Left lung (tissue), 14 donors: Measurements from ENCODE around the gene CDH10. TPM values are rescaled to one million over a fixed set of nuclear protein-coding genes. Genes with fewer than 3 reads are reported as not detected.

Source experiments
- ATAC-seq: fragments of 200-7000 bp; cut with Tn5 transposase; one replicate; pipeline ENCODE4 v1.9.1; 2020; ENCODE audit warnings: moderate library complexity
- DNase-seq, 4 donors: peaks; one replicate each; pipeline ENCODE4 v3.0.0-alpha.2; 2013 to 2020
- H3K27ac ChIP-seq, 2 donors: fragments of 200-600 bp; sonication (generic) in 1 of 2; one replicate each; pipeline versions ENCODE4 v1.5.0 to v1.8.0; 2020 to 2021
- H3K27me3 ChIP-seq, 2 donors: fragments of 200-600 bp; sonication (generic) in 1 of 2; one replicate each; pipeline versions ENCODE4 v1.5.0 to v1.8.0; 2020 to 2021
- H3K36me3 ChIP-seq, 2 donors: fragments of 200-600 bp; sonication (generic) in 1 of 2; one replicate each; pipeline versions ENCODE4 v1.5.0 to v1.8.0; 2020 to 2021
- H3K4me1 ChIP-seq, 2 donors: fragments of 200-600 bp; one replicate each; pipeline ENCODE4 v1.8.0; 2021
- H3K4me3 ChIP-seq, 2 donors: fragments of 200-600 bp; sonication (generic) in 1 of 2; one replicate each; pipeline versions ENCODE4 v1.5.0 to v1.8.0; 2020 to 2021; ENCODE audit warnings: mild to moderate bottlenecking in 1 of 2
- H3K9me3 ChIP-seq, 2 donors: fragments of 200-600 bp; sonication (generic) in 1 of 2; one replicate each; pipeline versions ENCODE4 v1.5.0 to v1.8.0; 2020 to 2021
- CTCF ChIP-seq, 2 donors: fragments of 200-600 bp; sonication (generic) in 1 of 2; IDR thresholded peaks; one replicate each; pipeline versions ENCODE4 v1.5.0 to v1.8.0; 2021; ENCODE audit warnings: antibody characterized with exemption in 2 of 2
- intact Hi-C, 2 donors: fragments of 100-400 bp; cut with DNase I; formaldehyde crosslinking; loops; one replicate each; pipeline versions ENCODE4 v1.11.2 to v1.14.2; 2022
- long read RNA-seq, 12 donors: library from polyadenylated mRNA in 2 of 12; unstranded in 2 of 12; transcript quantifications; one replicate each; pipeline ENCODE4 v2.0.0 and lab custom pipeline, GENCODE V29; 2019 to 2026
- polyA plus RNA-seq, 6 donors: library from polyadenylated mRNA; unstranded; fragments of 120-200 nt; gene quantifications; one replicate each; pipeline ENCODE4 v1.2.1, GENCODE V29; 2013; ENCODE audit not compliant: insufficient read length in 6 of 6
- total RNA-seq, 2 donors: library from RNA; stranded (reverse); fragmentation: NEBNext Ultra II Directional; extraction: Animal tissue kit (Norgen Biotek cat#: 25700); gene quantifications; one replicate each; pipeline ENCODE4 v1.2.1, GENCODE V29; 2021
- donor health status: DM: no; HTN: yes; CAD: no.
- donor health status: DM: no; HTN: no; CAD: no.

Gene CDH10
- total RNA-seq (under 1 TPM; 0.21 to 0.23 TPM), polyA plus RNA-seq (1 to 10 TPM; 1.4 to 3.9 (median 1.8) TPM)
- long read RNA-seq, donor 1, partial matches to known transcripts = 0 of 1 reads
- long read RNA-seq, donor 1, other reads (novel, unspliced or antisense) = 0 of 1 reads
- long read RNA-seq, donor 2 = 0 reads
- long read RNA-seq, donor 3, partial matches to known transcripts = 0 of 1 reads
- long read RNA-seq, donor 3, other reads (novel, unspliced or antisense) = 0 of 1 reads
- long read RNA-seq, donor 4 = 0 reads
- long read RNA-seq, donor 5 = 0 reads
- long read RNA-seq, donor 6, partial matches to known transcripts = 0 of 1 reads
- long read RNA-seq, donor 6, other reads (novel, unspliced or antisense) = 0 of 1 reads
- long read RNA-seq, donor 7 = 0 reads
- long read RNA-seq, donor 8 = 0 reads
- long read RNA-seq, donor 9 = 0 reads
- long read RNA-seq, donor 10 = 0 reads
- long read RNA-seq, donor 11, transcript CDH10-201 (12 exons, 3,438 nt) = major isoform, 5 of 6 reads
- long read RNA-seq, donor 11, partial matches to known transcripts = 0 of 6 reads
- long read RNA-seq, donor 11, other reads (novel, unspliced or antisense) = 0 of 6 reads
- long read RNA-seq, donor 12, partial matches to known transcripts = 0 of 1 reads
- long read RNA-seq, donor 12, other reads (novel, unspliced or antisense) = 0 of 1 reads

GRCh38 chr5:24644761-24645160 lies at the start of gene CDH10:
TSS of gene CDH10 (minus strand) at chr5:24644978. CDS start at chr5:24593490, 51,488 bp downstream.
- no peak within 1 kb of the TSS for H3K27ac ChIP-seq
- no peaks in the 10 kb centered on the region for H3K9me3 ChIP-seq
- H3K4me1 ChIP-seq = no peaks in the 10 kb centered on the region
- intact Hi-C loops = no loop called here
- no peak for TF ChIP-seq CTCF (IDR thresholded peaks at IDR 0.05)
- peaks cover 3 to 22% of the 10 kb centered on the region in 2 donors for H3K27me3 ChIP-seq
- peak; percentile 46 for ATAC-seq
- no peak within 1 kb of the TSS for H3K4me3 ChIP-seq
- no peaks in the 10 kb centered on the region for H3K36me3 ChIP-seq
- DNase-seq = peak in 2 of 4 donors; percentile 34 to 48

GRCh38 chr5:24693609-24694008 lies 48.8 kb upstream of the CDH10 start:
- TF ChIP-seq CTCF (IDR thresholded peaks at IDR 0.05) = no peak
- no peaks in the 10 kb centered on the region for H3K4me1 ChIP-seq
- DNase-seq = no peak
- ATAC-seq = no peak
- H3K27me3 ChIP-seq = no peaks in the 10 kb centered on the region
- H3K27ac ChIP-seq = no peak overlapping the region
- H3K36me3 ChIP-seq = no peaks in the 10 kb centered on the region
- intact Hi-C loops = no loop called here
- H3K9me3 ChIP-seq = peaks cover 0 to 12% of the 10 kb centered on the region in 2 donors
- H3K4me3 ChIP-seq = no peak overlapping the region

- Histone ChIP-seq H3K9me3 (peaks cover 0 to 33% of the 10 kb centered on the region in 2 donors), H3K4me3 (no peak overlapping the region), H3K27ac (no peak overlapping the region), H3K4me1 (no peaks in the 10 kb centered on the region), H3K27me3 (no peaks in the 10 kb centered on the region), H3K36me3 (no peaks in the 10 kb centered on the region)
- no peak for ATAC-seq
- intact Hi-C loops = no loop called here
- no peak for TF ChIP-seq CTCF (IDR thresholded peaks at IDR 0.05)
- DNase-seq = no peak
Measured at GRCh38 chr5:24691074-24691473, 46.3 kb upstream of the CDH10 start.

GRCh38 chr5:24681106-24681505 lies 36.3 kb upstream of the CDH10 start:
- intact Hi-C loops = no loop called here
- Histone ChIP-seq H3K27me3 (no peaks in the 10 kb centered on the region), H3K4me3 (no peak overlapping the region), H3K9me3 (peaks cover 0 to 18% of the 10 kb centered on the region in 2 donors), H3K36me3 (no peaks in the 10 kb centered on the region), H3K27ac (no peak overlapping the region), H3K4me1 (no peaks in the 10 kb centered on the region)
- DNase-seq = no peak
- TF ChIP-seq CTCF (IDR thresholded peaks at IDR 0.05) = no peak
- no peak for ATAC-seq

GRCh38 chr5:24668050-24668449 lies 23.3 kb upstream of the CDH10 start:
- H3K36me3 ChIP-seq = no peaks in the 10 kb centered on the region
- TF ChIP-seq CTCF (IDR thresholded peaks at IDR 0.05) = no peak
- no peaks in the 10 kb centered on the region for H3K27me3 ChIP-seq
- no peak overlapping the region for H3K27ac ChIP-seq
- no peak for ATAC-seq
- intact Hi-C loops = no loop called here
- H3K4me3 ChIP-seq = no peak overlapping the region
- H3K4me1 ChIP-seq = no peaks in the 10 kb centered on the region
- no peak for DNase-seq
- no peaks in the 10 kb centered on the region for H3K9me3 ChIP-seq
